DOHH2 (cell line): ENCODE results near the gene IGF2.

Experiments used
- CTCF ChIP-seq: fragments of 200-600 bp; sonication (generic); IDR thresholded peaks from one replicate; pipeline ENCODE4 v1.5.1; 2014; ENCODE audit warnings: antibody characterized with exemption, mild to moderate bottlenecking, low read depth, low read length; ENCODE audit not compliant: poor library complexity, severe bottlenecking
- EZH2phosphoT487 ChIP-seq: fragments of 200-600 bp; sonication (generic); IDR thresholded peaks from 2 replicates; pipeline ENCODE4 v1.6.1; 2017; ENCODE audit warnings: borderline replicate concordance, mild to moderate bottlenecking, antibody characterized with exemption, low read length, moderate library complexity, mixed read lengths

GRCh38 chr11:2167141-2168045 is 28.2 kb upstream of the IGF2 start:
- no peak for TF ChIP-seq CTCF
- TF ChIP-seq EZH2phosphoT487 = no peak
